NT2/D1 (cell line): ENCODE results near the gene FOXL2.

ENCODE experiments used
- SUZ12 ChIP-seq: IDR thresholded peaks from 2 replicates; pipeline ENCODE4 v1.6.1; 2011; ENCODE audit not compliant: insufficient read length, insufficient read depth; ENCODE audit errors: extremely low read depth
- ZNF274 ChIP-seq: IDR thresholded peaks from 2 replicates; pipeline ENCODE4 v1.6.1; 2011; ENCODE audit warnings: mild to moderate bottlenecking, low read depth, low read length

DNA sequence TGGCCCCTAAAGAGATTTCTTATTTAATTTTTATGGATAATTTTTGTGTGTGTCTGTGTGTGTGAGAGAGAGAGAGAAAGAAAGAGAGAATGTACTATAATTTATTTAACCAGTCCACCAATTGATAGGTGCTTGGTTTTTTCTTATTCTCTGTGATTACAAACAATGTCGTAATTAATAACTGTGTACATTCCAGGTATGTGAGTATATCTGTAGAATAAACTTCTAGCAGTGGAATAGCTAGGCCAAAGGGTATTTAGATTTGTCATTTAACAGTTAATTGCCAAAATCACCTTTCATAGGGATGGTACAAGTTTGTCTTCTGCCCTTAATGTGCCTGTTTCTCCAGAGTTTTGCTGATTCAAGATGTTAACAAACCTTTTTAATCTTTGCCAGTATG is 35.3 kb downstream of the FOXL2 start:
- TF ChIP-seq ZNF274, result no peak
- TF ChIP-seq SUZ12, result no peak
